AG09319 (cell line): ENCODE data around the gene AHNAK2.
A peak's percentile ranks its signal among the peaks of the same experiment; 100 is the strongest.

Experiments
- DNase-seq: peaks from one replicate; pipeline ENCODE4 v3.0.0-alpha.2; 2010; ENCODE audit warnings: low read depth; ENCODE audit errors: extremely low read depth
- TF ChIP-seq, protein P1 (sequence below): IDR thresholded peaks from 2 replicates; pipeline ENCODE4 v1.5.1; 2011; ENCODE audit warnings: low read depth, mild to moderate bottlenecking, inconsistent platforms, low read length, moderate library complexity

AHNAK2 gene

DNA sequence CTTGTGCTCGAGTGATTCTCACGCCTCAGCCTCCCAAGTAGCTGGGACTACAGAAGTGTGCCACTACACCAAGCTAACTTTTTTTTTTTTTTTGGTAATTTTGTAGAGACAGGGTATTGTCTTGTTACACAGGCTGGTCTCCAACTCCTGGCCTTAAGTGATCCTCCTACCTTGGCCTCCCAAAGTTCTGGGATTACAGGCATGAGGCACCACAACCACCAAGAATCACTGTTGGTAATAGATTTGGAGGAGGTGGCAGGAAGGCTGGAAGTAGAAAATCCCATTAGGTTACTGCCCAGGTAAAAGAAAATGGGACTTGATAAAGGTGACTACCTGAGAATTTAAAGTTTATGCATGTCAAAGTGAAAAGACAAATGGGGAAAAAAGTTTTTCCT is 44.1 kb upstream of the AHNAK2 start:
- DNase-seq: no peak
- TF ChIP-seq, protein P1, sequence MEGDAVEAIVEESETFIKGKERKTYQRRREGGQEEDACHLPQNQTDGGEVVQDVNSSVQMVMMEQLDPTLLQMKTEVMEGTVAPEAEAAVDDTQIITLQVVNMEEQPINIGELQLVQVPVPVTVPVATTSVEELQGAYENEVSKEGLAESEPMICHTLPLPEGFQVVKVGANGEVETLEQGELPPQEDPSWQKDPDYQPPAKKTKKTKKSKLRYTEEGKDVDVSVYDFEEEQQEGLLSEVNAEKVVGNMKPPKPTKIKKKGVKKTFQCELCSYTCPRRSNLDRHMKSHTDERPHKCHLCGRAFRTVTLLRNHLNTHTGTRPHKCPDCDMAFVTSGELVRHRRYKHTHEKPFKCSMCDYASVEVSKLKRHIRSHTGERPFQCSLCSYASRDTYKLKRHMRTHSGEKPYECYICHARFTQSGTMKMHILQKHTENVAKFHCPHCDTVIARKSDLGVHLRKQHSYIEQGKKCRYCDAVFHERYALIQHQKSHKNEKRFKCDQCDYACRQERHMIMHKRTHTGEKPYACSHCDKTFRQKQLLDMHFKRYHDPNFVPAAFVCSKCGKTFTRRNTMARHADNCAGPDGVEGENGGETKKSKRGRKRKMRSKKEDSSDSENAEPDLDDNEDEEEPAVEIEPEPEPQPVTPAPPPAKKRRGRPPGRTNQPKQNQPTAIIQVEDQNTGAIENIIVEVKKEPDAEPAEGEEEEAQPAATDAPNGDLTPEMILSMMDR: no peak

DNA sequence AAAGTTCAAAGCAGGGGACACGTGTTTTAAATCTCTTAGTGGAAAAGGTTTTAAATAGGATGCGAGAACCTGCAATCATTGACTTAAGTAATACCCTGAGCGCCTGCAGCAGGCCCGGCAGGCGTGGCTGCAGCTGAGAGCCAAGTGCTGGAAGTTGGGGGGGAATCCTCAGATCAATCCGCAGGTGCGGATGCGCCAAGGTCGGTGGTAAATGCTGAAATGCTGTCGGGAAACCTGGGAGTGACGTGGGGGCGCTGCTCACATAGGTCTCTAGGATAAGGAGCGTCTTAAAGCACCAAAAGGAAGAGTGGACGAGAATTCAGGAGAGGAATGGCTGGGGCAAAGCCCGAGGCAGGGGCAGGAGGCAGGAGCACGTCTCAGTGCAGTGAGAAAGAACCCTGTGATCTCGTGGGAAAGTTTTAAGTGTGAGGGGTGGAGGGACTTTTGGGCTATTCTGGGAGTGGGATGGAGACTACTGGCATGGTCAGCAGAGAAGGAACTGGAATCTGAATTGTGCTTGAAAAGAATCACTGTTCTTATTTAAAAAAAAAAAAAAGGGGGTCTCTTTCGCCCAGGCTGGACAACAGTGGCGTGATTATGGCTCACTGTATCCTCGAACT is 43.6 kb upstream of the AHNAK2 start:
- TF ChIP-seq, protein P1: no peak; the same call in 1 of the 2 replicates
- no peak for DNase-seq

DNA sequence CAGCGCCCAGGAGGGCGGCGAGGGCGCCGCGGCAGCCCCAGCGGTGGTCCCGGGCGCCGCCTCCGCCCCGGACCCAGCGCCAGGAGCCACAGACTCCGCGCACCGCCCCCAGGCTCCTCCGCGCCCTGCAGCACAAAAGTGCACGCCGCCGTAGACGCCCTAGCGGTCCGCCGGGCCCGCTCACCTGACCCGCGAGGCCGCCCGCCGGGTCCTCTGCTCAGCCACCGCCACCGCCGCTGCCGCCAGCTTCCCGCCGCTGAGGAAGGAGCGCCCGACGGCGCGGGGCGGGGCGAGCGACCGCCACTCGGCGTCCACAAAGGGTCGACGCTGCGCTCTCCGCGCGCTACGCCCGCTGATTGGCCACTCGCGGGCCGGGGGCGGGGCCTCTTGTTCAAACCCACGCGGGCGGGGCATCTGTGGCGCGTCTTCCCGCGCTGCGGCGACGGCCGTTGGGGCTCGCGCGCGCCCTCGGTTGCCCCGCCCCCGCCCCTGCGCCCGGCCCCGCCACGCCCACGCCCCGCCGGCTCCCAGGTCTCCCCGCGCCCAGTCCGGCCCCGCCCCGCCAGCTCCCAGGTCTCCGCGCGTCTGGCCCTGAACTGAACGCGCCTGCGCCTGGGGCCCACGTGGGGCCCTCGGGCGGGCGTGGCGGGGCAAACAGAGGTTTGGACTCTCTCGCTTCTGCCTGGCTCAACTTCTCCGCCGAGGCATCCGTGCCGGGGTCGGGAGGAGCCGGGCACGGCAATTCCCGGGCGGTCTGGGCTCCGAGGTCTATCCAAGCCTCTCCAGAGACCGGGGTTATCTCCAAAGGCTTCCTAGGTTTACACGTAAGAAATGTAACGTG is 42.9 kb upstream of the AHNAK2 start, which contains the start of gene CDCA4:
Gene CDCA4 (minus strand): TSS at position 269 of the 841 bp plus-strand sequence. CDS start 9,154 bp downstream, outside the sequence.
- TF ChIP-seq, protein P1: no peak
- DNase-seq: peak; percentile 83

DNA sequence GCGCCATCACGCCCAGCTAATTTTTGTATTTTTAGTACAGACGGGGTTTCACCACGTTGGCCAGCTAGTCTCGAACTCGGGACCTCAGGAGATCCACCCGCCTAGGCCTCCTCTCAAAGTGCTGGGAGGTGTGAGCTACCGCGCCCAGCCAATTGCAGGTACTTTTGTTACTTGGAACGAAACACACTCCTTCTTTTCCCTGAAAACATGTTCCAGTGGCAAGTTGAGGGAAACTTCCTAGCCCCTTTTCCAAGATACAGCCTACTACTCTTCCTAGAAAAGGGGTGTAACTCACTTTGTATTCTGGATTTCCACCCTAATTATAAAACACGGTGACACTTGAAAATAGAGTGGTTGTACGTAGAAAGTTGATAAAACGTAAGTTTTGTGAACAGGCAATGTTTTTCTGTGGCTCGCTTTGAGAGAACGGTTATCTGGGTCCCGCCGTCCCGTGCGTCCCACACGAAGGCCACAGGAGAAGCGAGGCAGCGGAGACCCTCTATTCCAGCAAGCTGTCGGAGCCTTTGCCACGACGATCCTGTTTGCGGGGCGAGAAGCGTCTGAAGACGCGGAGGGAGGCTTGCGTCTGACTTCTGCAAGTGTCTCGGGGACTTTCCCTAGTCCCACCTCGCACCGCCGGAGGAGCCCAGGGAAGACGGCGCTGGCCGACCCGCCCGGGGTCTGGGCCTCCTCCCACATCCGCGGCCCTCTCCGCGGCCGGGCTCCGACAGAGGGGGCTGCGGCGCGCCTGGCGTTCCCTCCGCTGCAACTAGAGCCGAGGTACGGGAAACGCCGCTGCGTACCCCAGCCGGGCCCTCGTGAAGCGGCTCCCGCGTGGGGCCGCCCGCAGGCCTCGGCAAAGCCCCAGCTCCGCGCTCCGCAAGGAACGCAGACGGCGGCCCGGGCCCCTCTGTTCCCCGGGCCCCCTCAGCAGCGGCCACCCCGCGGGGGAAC is 42.0 kb upstream of the AHNAK2 start:
- TF ChIP-seq, protein P1: no peak
- no peak for DNase-seq

GRCh38 chr14:105018414-105018813 is 40.2 kb upstream of the AHNAK2 start:
- TF ChIP-seq, protein P1: no peak
- DNase-seq: no peak

GRCh38 chr14:105015905-105016304 is 37.7 kb upstream of the AHNAK2 start:
- TF ChIP-seq, protein P1: no peak
- no peak for DNase-seq
